ENCODE results near the gene MYOF.

Gene MYOF

GRCh38 chr10:93300981-93301380 lies 181.2 kb downstream of the MYOF start:
- no peak for DNase-seq (ENCODE audit: low read depth)
- TF ChIP-seq, protein P1, sequence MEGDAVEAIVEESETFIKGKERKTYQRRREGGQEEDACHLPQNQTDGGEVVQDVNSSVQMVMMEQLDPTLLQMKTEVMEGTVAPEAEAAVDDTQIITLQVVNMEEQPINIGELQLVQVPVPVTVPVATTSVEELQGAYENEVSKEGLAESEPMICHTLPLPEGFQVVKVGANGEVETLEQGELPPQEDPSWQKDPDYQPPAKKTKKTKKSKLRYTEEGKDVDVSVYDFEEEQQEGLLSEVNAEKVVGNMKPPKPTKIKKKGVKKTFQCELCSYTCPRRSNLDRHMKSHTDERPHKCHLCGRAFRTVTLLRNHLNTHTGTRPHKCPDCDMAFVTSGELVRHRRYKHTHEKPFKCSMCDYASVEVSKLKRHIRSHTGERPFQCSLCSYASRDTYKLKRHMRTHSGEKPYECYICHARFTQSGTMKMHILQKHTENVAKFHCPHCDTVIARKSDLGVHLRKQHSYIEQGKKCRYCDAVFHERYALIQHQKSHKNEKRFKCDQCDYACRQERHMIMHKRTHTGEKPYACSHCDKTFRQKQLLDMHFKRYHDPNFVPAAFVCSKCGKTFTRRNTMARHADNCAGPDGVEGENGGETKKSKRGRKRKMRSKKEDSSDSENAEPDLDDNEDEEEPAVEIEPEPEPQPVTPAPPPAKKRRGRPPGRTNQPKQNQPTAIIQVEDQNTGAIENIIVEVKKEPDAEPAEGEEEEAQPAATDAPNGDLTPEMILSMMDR (IDR thresholded peaks at IDR 0.05; ENCODE audit: low read depth, low read length, missing control alignments): no peak
- H3K4me3 ChIP-seq (ENCODE audit: low read depth, low read length): no peak overlapping the region

DNA sequence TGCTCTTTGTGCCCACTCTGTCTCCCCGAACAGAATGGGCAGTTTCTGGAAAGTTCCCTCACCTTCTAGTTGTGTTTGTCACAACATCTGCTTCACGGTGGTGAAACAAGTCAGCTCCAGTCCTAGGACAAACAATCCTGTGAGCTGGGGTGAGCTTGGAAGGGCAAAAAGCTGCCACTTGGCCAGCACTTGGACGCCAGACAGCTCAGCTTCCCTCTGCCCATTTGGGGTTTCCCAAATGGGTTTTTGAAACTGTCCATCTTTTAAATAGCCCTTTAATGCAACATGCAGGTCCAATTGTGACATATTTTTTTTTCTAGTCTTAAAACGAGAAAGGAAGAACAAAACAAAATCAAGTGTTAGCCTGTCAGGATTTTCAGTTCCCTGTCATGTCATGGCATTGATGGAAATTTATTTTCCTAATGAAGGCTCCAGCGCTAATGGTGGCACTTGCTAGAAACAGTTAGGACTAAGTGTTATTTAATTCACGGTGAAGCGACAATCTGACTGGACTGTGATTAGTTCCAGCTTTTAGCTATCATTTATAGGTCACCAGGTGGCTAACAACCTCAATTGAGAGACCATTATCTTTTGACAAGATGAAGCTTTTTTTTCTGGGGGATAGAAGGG lies 181.7 kb downstream of the MYOF start:
- no peak overlapping the region for H3K4me3 ChIP-seq (ENCODE audit: low read depth, low read length)
- no peak for DNase-seq (ENCODE audit: low read depth)
- TF ChIP-seq, protein P1 (IDR thresholded peaks at IDR 0.05; ENCODE audit: low read depth, low read length, missing control alignments): no peak

DNA sequence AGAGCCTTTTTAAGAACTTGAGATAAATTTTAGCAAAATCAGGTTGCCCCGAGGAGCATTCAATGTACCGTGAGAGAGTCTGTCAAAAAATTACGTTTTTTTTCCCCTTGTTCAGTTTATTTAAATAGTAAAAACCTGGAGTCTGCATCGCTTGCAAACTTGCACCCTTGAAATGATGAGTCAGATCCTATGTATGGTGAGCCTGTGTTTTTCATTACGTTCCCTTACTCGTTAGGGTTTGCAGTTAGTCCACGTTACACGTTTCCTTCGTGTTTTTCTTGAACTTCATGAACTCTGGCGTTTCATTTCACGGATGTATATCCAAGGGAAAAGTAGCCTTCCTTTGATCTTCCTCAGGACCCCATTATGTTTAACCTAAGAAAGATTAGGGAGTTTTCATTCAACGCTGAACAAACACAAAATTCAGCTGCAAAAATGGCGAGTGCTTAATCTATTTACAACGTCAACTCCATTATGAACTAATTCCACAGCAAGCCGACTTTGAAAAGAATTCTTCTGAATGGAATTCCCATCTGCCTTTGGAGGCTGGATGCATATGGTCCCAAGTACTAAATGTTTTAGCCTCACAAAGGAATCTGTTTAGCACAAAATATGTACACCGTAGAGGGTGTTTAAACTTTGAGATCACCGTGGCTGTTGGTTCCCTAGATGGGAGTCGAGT lies 182.4 kb downstream of the MYOF start:
- H3K4me3 ChIP-seq (ENCODE audit: low read depth, low read length): no peak overlapping the region
- TF ChIP-seq, protein P1 (IDR thresholded peaks at IDR 0.05; ENCODE audit: low read depth, low read length, missing control alignments): no peak
- DNase-seq (ENCODE audit: low read depth): no peak

DNA sequence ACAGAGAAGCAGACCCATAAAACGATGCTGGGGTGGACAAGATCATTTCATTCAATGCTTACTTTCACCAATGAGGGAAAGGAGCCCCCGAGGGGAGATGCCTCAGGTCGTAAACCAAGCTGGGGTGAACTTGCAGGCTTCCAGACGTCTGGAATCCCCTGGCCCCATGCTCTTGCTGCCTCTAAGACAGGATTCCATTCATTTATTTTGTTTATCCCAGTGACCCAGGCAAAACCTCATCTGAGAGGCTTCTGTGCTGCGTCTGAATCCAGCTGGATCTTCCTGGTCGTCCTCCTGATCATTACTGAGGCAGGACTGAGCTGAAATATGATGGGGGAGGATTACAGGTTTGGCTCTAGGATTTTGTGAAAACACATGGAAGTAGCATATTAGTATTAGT lies 182.9 kb downstream of the MYOF start:
- no peak overlapping the region for H3K4me3 ChIP-seq (ENCODE audit: low read depth, low read length)
- no peak for DNase-seq (ENCODE audit: low read depth)
- TF ChIP-seq, protein P1 (IDR thresholded peaks at IDR 0.05; ENCODE audit: low read depth, low read length, missing control alignments): no peak

- TF ChIP-seq, protein P1 (IDR thresholded peaks at IDR 0.05; ENCODE audit: low read depth, low read length, missing control alignments): no peak
- no peak overlapping the region for H3K4me3 ChIP-seq (ENCODE audit: low read depth, low read length)
- DNase-seq (ENCODE audit: low read depth): no peak
Measured at GRCh38 chr10:93296151-93296550, 186.0 kb downstream of the MYOF start.

DNA sequence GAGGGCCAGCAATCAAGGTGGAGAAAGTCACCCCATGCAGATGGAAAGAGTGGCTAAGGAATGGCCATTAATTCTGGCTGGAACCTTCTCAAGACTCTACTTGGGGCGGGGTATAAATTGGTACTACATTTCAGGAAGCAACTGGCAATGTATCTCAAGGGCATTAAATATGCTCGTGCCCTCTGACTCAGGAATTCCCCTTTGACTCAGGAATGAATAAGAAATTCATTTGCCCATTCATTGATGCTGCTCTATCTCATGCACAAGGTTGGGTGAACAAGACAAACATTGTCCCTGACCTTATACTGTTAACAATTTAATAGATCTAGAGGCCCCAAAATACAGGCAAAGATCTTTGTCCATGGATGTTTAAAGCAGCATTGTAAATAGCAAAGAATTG lies 188.1 kb downstream of the MYOF start:
- no peak overlapping the region for H3K4me3 ChIP-seq (ENCODE audit: low read depth, low read length)
- no peak for DNase-seq (ENCODE audit: low read depth)
- TF ChIP-seq, protein P1 (IDR thresholded peaks at IDR 0.05; ENCODE audit: low read depth, low read length, missing control alignments): no peak
